ENCODE data around the gene NFKBIL1.
A peak's percentile ranks its signal among the peaks of the same experiment; 100 is the strongest.

The NFKBIL1 gene

DNA sequence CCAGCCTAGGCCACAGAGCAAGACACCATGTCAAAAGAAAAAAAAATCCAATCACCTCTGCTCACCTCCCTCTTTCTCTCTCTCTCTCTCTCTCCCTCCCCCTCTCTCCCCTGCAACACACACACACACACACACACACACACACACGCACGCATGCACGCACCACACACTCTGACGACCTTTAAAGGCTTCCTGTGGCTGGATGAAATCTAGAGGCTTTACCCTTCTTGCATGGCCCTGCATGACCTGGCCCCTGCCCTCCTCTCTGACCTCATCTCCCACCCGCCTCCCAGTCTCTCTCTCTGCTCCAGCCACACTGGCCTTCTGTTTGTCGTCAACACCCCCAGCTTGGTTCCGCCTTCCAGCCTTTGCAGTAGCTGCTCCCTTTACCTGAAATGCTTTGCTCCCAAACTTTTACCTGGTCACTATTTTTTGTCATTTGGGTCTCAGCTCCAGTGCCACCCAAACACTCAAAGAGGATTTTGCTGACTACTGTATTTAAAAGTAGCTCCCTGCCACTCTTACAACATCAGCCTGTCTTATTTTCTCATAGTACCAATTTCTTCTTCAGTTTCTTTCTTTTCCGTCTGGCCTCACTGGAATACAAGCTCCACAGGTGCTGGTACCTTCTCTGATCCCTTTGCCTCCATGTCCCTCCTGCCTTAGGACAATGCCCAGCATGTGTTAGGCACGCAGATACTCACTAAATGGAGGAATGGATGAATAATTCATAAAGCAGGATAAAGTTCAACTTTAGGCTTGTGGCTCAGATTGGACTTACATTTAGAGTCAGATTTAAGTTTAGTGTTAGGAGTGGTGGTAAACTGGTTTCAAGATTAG lies 20.3 kb downstream of the NFKBIL1 start:
- no peak for DNase-seq

DNA sequence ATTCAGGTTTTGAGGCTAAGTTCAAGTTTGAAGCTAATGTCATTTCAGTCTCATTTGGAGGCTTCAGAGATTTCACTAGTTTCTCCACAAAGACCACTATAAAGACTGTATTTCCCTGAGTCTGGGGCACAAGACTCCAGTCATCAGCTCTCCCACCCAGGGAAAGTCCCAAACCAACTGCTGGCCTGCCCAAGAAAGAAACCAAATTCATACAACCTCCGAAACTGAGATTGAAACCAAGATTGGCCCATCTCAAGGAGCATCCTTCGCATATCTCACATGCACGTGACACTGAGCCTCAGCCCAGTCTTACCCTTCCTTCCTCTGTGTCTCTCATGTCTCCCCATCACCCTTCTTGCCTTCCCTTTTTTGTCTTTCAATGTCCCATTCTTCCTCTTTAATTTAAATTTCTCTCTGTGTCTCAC lies 21.1 kb downstream of the NFKBIL1 start:
- DNase-seq = peak; percentile 52

DNA sequence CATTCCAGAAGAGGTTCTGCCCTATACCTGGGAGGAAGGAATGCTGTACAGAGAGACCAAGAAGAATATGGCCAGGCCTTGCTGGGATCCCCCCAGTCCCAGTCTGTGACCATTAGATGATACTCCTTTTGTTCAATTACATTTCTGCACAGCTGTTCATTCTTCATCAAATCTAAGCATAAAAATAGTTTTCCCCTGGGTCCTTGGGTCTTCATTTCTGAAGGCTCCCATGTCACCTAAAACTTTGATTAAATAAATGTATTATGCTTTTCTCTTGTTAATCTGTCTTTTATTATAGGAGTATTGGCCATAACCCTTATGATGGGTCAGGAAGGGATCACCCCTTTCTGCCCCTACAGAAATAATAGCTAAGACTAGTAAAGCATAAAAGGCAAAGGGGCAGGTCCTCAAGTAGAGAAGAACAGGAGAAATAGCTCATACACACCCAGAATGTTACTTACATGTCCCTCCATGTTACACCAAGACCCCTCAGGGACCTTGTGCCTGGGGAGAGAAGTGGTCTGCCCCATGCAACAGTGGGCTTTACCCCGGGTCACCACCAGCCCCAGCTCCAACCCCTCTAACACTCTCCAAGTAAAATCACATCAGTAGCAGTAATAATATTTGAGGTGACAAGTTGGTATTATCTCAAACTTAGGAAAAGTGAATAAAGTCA lies 22.6 kb downstream of the NFKBIL1 start:
- DNase-seq = no peak

DNA sequence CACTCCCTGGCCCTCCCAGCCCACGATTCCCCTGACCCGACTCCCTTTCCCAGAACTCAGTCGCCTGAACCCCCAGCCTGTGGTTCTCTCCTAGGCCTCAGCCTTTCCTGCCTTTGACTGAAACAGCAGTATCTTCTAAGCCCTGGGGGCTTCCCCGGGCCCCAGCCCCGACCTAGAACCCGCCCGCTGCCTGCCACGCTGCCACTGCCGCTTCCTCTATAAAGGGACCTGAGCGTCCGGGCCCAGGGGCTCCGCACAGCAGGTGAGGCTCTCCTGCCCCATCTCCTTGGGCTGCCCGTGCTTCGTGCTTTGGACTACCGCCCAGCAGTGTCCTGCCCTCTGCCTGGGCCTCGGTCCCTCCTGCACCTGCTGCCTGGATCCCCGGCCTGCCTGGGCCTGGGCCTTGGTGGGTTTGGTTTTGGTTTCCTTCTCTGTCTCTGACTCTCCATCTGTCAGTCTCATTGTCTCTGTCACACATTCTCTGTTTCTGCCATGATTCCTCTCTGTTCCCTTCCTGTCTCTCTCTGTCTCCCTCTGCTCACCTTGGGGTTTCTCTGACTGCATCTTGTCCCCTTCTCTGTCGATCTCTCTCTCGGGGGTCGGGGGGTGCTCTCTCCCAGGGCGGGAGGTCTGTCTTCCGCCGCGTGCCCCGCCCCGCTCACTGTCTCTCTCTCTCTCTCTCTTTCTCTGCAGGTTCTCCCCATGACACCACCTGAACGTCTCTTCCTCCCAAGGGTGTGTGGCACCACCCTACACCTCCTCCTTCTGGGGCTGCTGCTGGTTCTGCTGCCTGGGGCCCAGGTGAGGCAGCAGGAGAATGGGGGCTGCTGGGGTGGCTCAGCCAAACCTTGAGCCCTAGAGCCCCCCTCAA lies 24.9 kb downstream of the NFKBIL1 start, which contains the start of gene LTA:
LTA (plus strand) TSS at position 249 of the 871 bp plus-strand sequence; CDS start at position 703, 454 bp downstream.
- DNase-seq = peak; percentile 79

GRCh38 chr6:31573239-31574105 lies 26.1 kb downstream of the NFKBIL1 start:
- no peak for DNase-seq

DNA sequence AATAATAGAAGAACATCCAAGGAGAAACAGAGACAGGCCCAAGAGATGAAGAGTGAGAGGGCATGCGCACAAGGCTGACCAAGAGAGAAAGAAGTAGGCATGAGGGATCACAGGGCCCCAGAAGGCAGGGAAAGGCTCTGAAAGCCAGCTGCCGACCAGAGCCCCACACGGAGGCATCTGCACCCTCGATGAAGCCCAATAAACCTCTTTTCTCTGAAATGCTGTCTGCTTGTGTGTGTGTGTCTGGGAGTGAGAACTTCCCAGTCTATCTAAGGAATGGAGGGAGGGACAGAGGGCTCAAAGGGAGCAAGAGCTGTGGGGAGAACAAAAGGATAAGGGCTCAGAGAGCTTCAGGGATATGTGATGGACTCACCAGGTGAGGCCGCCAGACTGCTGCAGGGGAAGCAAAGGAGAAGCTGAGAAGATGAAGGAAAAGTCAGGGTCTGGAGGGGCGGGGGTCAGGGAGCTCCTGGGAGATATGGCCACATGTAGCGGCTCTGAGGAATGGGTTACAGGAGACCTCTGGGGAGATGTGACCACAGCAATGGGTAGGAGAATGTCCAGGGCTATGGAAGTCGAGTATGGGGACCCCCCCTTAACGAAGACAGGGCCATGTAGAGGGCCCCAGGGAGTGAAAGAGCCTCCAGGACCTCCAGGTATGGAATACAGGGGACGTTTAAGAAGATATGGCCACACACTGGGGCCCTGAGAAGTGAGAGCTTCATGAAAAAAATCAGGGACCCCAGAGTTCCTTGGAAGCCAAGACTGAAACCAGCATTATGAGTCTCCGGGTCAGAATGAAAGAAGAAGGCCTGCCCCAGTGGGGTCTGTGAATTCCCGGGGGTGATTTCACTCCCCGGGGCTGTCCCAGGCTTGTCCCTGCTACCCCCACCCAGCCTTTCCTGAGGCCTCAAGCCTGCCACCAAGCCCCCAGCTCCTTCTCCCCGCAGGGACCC lies 27.0 kb downstream of the NFKBIL1 start:
- DNase-seq = no peak

DNA sequence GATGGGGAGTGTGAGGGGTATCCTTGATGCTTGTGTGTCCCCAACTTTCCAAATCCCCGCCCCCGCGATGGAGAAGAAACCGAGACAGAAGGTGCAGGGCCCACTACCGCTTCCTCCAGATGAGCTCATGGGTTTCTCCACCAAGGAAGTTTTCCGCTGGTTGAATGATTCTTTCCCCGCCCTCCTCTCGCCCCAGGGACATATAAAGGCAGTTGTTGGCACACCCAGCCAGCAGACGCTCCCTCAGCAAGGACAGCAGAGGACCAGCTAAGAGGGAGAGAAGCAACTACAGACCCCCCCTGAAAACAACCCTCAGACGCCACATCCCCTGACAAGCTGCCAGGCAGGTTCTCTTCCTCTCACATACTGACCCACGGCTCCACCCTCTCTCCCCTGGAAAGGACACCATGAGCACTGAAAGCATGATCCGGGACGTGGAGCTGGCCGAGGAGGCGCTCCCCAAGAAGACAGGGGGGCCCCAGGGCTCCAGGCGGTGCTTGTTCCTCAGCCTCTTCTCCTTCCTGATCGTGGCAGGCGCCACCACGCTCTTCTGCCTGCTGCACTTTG lies 28.0 kb downstream of the NFKBIL1 start, which contains the start of gene TNF:
TNF (plus strand) TSS at position 231 of the 567 bp plus-strand sequence; CDS start at position 408, 177 bp downstream.
- DNase-seq = peak; percentile 79

GRCh38 chr6:31575952-31576685 lies 28.7 kb downstream of the NFKBIL1 start:
- DNase-seq = no peak

DNA sequence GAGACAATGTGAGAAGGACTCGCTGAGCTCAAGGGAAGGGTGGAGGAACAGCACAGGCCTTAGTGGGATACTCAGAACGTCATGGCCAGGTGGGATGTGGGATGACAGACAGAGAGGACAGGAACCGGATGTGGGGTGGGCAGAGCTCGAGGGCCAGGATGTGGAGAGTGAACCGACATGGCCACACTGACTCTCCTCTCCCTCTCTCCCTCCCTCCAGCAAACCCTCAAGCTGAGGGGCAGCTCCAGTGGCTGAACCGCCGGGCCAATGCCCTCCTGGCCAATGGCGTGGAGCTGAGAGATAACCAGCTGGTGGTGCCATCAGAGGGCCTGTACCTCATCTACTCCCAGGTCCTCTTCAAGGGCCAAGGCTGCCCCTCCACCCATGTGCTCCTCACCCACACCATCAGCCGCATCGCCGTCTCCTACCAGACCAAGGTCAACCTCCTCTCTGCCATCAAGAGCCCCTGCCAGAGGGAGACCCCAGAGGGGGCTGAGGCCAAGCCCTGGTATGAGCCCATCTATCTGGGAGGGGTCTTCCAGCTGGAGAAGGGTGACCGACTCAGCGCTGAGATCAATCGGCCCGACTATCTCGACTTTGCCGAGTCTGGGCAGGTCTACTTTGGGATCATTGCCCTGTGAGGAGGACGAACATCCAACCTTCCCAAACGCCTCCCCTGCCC lies 29.6 kb downstream of the NFKBIL1 start:
- DNase-seq = peak; percentile 51

- no peak for DNase-seq
Measured at GRCh38 chr6:31577579-31577966, 30.2 kb downstream of the NFKBIL1 start.

DNA sequence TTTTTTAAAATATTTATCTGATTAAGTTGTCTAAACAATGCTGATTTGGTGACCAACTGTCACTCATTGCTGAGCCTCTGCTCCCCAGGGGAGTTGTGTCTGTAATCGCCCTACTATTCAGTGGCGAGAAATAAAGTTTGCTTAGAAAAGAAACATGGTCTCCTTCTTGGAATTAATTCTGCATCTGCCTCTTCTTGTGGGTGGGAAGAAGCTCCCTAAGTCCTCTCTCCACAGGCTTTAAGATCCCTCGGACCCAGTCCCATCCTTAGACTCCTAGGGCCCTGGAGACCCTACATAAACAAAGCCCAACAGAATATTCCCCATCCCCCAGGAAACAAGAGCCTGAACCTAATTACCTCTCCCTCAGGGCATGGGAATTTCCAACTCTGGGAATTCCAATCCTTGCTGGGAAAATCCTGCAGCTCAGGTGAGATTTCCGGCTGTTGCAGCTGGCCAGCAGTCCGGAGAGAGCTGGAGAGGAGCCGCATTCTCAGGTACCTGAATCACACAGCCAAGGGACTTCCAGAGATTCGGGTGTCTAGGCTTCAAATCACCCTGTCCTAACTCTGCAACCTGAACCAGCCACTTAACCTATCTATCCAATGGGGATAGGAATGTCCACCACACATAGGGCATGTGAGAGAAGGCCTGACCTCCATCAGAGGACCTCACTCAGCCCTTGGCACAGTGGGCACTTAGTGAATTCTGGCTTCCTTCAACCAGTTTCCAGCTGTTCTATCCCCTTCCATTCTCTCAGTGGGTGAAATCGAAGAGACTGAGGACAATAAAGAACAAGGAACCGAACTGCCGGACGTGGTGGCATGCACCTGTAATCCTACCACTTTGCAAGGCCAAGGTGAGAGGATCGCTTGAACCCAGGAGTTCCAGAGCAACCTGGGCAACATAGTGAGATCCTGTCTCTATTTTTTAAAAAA lies 31.0 kb downstream of the NFKBIL1 start:
- DNase-seq = no peak

DNA sequence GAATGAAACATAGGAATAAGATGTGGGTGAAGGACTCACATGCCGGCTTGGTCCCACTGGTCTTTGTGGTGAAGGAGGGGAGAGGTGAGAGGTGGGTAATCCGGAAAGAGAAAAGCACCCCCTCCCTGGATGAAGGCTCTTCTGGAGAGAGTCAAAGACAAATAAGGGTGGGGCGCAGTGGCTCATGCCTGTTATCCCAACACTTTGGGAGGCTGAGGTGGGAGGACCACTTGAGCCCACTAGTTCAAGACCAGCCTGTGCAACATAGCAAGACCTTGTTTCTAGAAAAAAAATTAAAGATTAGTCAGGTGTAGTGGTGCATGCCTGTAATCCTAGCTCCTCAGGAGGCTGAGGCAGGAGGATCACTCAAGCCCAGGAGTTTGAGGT lies 31.7 kb downstream of the NFKBIL1 start:
- no peak for DNase-seq

DNA sequence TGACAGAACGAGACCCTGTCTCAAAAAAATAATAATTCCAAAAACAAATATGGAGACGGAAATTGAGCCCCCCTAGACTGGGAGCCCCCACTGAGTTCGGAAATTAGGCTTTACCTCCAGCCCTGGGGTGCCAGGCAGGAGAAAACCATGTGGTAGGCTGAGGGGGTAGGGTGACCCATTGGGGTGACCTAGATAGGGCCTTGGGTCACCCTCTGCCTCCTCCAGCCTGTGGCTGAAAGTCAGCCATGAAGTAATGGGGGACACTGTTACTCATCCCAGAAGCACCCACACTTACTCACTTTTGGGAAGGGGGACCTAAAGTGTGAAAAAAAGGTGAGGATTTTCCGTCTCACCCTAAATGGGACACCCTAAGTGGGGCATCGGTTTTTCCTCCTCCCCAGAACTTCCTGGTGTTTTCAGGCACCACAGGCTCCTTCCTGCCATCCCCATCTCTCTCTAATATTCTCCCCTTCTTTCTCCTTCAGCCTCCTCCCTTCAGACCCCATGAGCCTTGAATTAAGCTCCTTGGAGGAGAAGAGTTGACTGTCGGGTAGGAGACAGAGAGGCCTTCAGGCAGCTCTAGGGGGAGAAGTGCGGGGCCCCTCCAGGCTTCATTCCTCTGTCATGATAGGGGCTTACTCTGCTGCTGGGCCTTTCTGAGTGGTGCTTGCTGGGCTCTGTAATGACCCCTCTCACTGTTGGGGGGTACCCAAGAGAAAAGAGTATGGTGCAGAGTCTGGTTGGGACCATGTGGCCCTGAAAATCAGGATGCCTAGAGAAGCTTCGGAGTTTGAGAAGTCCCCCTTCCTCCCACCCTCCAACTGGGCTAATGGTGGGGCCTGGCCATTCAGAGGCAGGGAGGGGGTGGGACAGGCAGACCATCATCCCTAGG lies 32.4 kb downstream of the NFKBIL1 start:
- DNase-seq = no peak

DNA sequence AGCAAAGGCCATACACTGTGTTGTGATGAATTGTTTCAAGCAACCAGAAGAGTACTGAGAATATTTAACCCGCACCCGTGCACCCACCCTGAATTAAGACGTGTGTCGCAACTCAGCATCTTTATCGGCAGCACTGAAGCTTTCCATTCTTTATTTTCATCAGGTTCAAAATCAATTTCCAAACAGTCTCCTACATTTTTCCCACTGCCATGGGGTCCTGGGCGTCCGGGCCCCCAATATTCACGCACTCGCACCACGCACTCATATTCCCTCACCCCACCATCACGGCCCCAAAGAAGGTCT lies 33.0 kb downstream of the NFKBIL1 start:
- DNase-seq = no peak

DNA sequence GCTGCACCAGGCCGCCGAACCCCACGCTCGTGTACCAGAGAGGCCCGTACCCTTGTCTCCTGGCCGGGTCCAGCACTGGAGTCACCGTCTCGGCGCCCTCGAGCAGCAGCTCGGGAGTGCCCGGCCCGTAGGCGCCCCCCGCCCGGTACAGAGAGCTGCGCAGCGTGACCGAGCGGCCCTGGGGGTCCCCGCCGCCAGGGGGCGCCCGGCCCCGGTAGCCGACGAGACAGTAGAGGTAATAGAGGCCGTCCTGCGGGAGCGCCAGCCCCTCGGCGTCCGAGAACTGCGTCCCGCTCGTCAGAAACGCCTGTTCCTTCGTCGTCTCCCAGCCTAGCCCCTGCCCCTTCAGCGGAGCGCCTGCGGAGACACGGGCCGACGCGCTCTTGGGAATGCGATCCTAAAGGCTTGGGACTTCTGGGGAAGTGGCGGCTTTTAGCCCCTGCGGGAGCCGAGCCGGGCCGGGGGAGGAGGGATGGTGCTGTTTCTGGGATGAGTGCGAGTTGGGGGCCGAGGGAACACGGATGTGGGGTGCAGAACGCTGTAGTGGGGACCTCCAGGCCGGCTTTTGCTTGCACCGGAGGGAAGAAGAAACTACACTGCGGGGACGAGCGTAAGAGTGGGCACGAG lies 33.5 kb downstream of the NFKBIL1 start:
- DNase-seq = peak; percentile 94

DNA sequence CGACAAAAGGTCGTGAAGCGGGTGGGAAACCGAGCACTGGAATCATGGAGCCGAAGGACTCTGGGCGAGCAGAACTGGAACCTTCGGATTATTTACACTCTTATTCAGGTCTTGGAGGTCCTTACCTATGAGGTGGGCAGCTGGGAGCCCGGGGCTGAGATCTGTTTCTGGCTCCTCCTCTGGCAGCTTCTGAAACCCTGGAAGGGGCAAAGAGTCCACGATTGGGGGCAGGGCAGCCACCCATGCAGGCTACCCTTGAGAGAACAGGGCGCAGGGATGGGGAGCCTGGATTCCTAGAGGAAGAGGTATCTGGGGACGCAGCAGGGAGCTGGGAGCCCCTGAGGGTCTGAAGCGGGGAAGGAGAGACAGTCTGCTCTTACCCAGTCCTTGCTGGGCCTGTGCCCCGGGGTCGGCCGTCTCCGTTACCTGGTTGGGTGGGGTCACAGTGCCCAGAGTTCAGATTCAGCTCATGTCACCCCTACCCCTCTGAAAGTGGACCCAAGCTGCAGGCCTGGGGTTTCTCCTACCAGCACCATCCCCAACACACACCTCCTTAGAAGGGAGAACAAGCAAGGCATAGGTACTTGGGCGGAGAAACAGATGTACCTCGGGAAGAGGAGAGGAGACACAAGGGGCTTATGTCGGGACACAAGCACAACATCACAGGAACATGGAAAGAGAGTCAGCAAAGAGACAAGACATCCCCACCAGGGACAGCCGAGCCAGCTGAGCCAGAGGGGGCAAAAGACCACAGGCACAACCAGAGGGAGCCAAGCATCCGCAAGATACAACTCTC lies 34.2 kb downstream of the NFKBIL1 start:
- no peak for DNase-seq
